Measurements from ENCODE around the gene IGSF5. TPM values are rescaled to one million over a fixed set of nuclear protein-coding genes. Genes with fewer than 3 reads are reported as not detected.

IGSF5 gene
- total and polyA plus RNA-seq, 10 of the 15 experiments (the other 5 are each of a cell fraction or from before 2014, with no cell fraction given): not detected

DNA sequence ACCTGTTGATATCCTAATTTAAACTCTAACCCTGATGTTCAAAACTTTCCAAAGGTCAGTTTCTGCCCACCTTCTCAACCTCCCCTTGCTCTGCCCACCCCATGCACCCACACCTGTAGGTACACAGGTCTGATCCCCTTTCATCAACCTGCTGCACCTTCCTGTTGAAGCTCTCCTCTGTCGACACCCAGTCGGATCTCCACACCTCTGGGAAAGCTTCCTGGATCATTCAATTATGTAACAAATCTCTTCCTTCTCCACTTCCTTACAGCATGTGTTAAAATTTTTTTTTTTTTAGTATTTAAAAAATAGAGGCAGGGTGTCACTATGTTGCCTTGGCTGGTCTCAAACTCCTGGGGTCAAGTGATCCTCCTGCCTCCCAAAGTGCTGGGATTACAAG, 44.7 kb upstream of the IGSF5 start (continued):
- TF ChIP-seq, protein P1, sequence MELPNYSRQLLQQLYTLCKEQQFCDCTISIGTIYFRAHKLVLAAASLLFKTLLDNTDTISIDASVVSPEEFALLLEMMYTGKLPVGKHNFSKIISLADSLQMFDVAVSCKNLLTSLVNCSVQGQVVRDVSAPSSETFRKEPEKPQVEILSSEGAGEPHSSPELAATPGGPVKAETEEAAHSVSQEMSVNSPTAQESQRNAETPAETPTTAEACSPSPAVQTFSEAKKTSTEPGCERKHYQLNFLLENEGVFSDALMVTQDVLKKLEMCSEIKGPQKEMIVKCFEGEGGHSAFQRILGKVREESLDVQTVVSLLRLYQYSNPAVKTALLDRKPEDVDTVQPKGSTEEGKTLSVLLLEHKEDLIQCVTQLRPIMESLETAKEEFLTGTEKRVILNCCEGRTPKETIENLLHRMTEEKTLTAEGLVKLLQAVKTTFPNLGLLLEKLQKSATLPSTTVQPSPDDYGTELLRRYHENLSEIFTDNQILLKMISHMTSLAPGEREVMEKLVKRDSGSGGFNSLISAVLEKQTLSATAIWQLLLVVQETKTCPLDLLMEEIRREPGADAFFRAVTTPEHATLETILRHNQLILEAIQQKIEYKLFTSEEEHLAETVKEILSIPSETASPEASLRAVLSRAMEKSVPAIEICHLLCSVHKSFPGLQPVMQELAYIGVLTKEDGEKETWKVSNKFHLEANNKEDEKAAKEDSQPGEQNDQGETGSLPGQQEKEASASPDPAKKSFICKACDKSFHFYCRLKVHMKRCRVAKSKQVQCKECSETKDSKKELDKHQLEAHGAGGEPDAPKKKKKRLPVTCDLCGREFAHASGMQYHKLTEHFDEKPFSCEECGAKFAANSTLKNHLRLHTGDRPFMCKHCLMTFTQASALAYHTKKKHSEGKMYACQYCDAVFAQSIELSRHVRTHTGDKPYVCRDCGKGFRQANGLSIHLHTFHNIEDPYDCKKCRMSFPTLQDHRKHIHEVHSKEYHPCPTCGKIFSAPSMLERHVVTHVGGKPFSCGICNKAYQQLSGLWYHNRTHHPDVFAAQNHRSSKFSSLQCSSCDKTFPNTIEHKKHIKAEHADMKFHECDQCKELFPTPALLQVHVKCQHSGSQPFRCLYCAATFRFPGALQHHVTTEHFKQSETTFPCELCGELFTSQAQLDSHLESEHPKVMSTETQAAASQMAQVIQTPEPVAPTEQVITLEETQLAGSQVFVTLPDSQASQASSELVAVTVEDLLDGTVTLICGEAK (IDR thresholded peaks at IDR 0.05; ENCODE audit: borderline replicate concordance): no peak
- no peak for TF ChIP-seq CREB1 (IDR thresholded peaks at IDR 0.05; ENCODE audit: low read depth)
- TF ChIP-seq TARDBP (IDR thresholded peaks at IDR 0.05; ENCODE audit: borderline replicate concordance): no peak
- no peak for TF ChIP-seq SIN3A (IDR thresholded peaks at IDR 0.05; ENCODE audit: low read depth, low read length)
- TF ChIP-seq, protein P2, sequence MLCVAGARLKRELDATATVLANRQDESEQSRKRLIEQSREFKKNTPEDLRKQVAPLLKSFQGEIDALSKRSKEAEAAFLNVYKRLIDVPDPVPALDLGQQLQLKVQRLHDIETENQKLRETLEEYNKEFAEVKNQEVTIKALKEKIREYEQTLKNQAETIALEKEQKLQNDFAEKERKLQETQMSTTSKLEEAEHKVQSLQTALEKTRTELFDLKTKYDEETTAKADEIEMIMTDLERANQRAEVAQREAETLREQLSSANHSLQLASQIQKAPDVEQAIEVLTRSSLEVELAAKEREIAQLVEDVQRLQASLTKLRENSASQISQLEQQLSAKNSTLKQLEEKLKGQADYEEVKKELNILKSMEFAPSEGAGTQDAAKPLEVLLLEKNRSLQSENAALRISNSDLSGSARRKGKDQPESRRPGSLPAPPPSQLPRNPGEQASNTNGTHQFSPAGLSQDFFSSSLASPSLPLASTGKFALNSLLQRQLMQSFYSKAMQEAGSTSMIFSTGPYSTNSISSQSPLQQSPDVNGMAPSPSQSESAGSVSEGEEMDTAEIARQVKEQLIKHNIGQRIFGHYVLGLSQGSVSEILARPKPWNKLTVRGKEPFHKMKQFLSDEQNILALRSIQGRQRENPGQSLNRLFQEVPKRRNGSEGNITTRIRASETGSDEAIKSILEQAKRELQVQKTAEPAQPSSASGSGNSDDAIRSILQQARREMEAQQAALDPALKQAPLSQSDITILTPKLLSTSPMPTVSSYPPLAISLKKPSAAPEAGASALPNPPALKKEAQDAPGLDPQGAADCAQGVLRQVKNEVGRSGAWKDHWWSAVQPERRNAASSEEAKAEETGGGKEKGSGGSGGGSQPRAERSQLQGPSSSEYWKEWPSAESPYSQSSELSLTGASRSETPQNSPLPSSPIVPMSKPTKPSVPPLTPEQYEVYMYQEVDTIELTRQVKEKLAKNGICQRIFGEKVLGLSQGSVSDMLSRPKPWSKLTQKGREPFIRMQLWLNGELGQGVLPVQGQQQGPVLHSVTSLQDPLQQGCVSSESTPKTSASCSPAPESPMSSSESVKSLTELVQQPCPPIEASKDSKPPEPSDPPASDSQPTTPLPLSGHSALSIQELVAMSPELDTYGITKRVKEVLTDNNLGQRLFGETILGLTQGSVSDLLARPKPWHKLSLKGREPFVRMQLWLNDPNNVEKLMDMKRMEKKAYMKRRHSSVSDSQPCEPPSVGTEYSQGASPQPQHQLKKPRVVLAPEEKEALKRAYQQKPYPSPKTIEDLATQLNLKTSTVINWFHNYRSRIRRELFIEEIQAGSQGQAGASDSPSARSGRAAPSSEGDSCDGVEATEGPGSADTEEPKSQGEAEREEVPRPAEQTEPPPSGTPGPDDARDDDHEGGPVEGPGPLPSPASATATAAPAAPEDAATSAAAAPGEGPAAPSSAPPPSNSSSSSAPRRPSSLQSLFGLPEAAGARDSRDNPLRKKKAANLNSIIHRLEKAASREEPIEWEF (IDR thresholded peaks at IDR 0.05; ENCODE audit: insufficient replicate concordance, low read depth, low read length): no peak
- TF ChIP-seq, protein P3, sequence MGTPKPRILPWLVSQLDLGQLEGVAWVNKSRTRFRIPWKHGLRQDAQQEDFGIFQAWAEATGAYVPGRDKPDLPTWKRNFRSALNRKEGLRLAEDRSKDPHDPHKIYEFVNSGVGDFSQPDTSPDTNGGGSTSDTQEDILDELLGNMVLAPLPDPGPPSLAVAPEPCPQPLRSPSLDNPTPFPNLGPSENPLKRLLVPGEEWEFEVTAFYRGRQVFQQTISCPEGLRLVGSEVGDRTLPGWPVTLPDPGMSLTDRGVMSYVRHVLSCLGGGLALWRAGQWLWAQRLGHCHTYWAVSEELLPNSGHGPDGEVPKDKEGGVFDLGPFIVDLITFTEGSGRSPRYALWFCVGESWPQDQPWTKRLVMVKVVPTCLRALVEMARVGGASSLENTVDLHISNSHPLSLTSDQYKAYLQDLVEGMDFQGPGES (IDR thresholded peaks at IDR 0.05): no peak
- TF ChIP-seq ZBED1 (IDR thresholded peaks at IDR 0.05; ENCODE audit: borderline replicate concordance): no peak
- no peak for TF ChIP-seq HCFC1 (IDR thresholded peaks at IDR 0.05; ENCODE audit: low read length)
- TF ChIP-seq WRNIP1 (IDR thresholded peaks at IDR 0.05; ENCODE audit: borderline replicate concordance, low read depth, low read length): no peak
- TF ChIP-seq SRF (IDR thresholded peaks at IDR 0.05; ENCODE audit: low read depth in 2 of 2, low read length in 2 of 2): no peak
- no peak for TF ChIP-seq NFXL1 (IDR thresholded peaks at IDR 0.05; ENCODE audit: borderline replicate concordance)

All from GM12878 (cell line).